GM18519 (cell line): ENCODE results near the gene ST7L.
"Not testable (repeated sequence)": the region's sequence is repeated elsewhere in the genome, so short reads cannot be mapped to it uniquely, and the experiment has no call there.

Source experiments
- ATAC-seq: cut with Tn5 transposase; IDR thresholded peaks from one replicate; pipeline ENCODE4 v1.9.1; 2021; ENCODE audit warnings: mild to moderate bottlenecking, moderate library complexity; ENCODE audit not compliant: unreplicated experiment, low FRiP score

Gene ST7L

GRCh38 chr1:112618721-112619517 lies at the start of gene ST7L:
Gene ST7L, minus strand, starts transcription at chr1:112619141. Its CDS starts 28 bp downstream, at chr1:112619113.
- ATAC-seq: no peak

GRCh38 chr1:112666946-112667345 lies 48.0 kb upstream of the ST7L start:
- ATAC-seq: no peak

DNA sequence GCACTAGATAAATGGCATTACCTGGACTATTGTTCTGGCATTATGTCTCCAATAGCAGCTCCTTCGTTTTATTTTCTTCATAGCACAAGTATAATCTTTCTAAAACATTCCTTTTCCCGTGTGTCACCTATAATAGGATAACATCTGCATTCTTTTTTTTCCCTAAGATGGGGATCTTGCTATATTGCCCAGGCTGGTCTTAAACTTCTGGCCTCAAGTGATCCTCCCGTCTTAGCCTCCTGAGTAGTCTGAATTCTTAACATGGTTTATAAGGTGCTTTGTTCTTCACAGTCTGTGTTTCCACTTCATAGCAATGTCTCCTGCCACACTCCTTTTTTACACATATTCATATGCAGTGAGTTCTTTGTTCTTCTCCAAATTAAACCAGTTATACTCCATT lies 46.9 kb upstream of the ST7L start:
- ATAC-seq: no peak

GRCh38 chr1:112651205-112651604 lies 32.3 kb upstream of the ST7L start:
- ATAC-seq: no peak

DNA sequence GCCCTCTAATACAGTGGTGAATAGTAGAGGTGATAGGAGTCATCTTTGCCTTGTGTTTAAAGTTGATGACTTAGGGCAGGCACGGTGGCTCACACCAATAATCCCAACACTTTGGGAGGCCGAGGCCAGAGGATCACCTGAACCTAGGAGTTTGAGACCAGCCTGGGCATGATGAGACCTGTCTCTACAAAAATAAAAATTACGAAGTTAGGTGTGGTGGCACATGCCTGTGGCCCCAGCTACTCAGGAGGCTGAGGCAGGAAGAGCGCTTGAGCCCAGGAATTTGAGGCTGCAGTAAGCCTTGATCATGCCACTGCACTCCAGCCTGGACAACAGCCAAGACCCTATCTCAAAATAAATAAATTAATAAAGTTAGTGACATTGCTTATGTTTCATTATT lies 27.3 kb upstream of the ST7L start:
- ATAC-seq: no peak

GRCh38 chr1:112643080-112643479 lies 24.1 kb upstream of the ST7L start:
- ATAC-seq: no peak

- not testable (repeated sequence) for ATAC-seq
Observed at GRCh38 chr1:112640437-112640836, 21.5 kb upstream of the ST7L start.

DNA sequence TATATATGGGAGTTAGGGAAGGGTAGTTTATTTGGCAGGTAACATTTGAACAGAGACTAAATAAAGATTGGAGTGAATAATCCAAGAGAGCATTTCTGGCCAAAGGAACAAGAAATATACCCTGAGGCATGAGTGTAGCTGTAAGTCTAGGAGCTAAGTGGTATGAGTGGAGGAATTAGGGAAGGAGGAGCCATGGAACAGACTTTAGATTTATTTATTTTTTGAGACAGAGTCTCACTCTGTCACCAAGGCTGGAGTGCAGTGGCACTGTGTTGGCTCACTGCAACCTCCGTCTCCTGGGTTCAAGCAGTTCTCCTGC lies 19.1 kb upstream of the ST7L start:
- no peak for ATAC-seq

DNA sequence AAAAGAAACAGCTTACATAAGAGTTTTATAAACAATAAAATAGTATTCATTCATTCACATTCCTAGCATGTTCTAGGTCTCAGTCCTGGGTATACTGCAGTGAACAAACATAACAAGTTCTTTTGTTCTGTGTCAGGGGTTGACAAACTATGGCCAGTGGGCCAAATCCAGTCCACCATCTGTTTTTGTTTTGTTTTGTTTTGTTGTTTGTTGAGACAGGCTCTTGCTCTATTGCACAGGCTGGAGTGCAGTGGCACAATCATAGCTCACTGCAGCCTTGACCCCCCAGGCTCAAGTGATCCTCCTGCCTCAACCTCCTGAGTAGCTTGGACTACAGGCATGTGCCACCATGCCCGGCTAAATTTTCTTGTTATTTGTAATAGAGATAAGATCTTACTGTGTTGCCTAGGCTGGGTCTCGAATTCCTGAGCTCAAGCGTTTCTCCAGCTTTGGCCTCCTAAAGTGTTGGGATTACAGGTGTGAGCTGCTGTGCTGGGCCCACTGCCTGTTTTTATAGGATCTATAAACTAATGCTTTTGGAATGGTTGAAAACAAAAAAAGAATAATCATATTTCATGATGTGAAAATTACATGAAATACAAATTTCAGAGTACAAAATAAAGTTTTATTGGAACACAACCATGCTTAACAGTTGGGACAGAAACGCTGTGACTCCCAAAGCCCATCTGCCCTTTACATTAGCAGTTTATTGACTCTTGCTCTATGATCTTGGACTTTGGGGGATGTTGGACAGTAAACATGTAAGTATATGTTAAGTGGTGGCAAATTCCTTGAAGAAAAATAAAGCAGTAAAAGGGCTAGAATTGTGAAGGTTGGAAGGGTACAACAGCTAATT lies 18.5 kb upstream of the ST7L start:
- no peak for ATAC-seq

DNA sequence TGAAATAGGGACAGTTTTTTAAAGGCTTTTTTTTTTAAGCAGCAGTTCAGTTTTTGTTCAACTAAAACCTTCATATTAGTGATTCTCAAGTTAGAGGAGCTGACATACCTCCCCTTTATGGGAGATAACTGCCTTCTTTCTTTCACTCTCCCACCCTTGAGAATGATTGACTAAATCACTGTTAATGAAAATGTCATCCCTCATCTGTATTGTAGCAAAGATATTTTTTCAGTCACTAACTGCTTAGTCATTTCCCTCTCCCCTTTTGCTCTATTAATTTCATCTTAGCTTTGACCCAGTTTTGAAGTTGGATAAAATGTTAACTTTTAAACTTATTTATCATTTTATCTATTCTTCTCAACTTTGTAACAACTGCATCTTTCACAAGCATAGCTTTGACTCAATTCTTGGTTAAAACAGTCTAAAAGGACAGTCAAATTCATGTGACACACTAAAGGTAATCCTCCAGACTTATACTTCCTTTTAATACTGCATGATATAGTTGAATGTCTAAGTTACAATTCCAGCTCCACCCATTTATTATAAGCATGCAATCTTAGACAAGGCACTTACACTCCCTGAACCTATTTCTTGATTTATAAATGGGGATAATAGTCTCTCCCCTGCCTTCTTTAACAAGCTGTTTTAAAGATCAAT lies 17.8 kb upstream of the ST7L start:
- no peak for ATAC-seq

- ATAC-seq: no peak
Observed at GRCh38 chr1:112636056-112636455, 17.1 kb upstream of the ST7L start.

DNA sequence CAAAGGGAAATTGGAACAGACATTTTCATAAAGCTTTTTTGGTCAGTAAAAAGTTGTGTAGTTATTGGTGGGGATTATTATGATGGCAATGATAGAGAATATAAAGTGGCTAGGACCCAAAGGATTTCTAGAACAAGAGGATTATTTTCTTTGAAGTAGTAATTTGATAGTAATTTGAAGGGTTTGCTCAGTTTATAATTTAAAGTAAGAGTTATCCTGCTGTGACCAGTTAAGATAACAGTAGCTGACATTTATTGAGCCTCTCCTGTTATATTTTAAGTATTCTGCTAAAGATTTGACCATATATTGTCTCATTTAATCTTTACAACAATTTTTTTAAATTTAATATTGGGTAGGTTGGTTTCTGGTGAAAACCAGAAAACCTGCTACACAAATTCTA lies 15.4 kb upstream of the ST7L start:
- ATAC-seq: no peak

- no peak for ATAC-seq
Observed at GRCh38 chr1:112633628-112634027, 14.7 kb upstream of the ST7L start.

DNA sequence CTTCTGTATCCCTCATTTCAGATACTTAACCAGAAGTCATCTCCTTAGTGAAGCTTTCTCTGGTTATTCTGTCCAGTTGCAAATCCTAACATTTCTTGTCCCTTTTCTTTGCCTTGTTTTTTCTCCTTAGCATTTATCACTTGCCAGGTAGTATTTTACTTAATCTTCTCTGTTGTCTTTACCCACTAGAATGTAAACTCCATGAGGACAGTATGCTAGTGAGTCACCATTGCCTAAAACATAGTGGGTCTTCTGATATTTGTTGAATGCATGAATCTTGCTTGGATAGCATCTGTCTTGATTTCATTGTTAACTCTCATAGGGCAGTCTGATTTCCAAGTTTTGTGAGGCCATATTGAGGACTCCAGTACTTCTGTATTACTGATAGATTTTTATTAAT lies 10.3 kb upstream of the ST7L start:
- ATAC-seq: no peak

DNA sequence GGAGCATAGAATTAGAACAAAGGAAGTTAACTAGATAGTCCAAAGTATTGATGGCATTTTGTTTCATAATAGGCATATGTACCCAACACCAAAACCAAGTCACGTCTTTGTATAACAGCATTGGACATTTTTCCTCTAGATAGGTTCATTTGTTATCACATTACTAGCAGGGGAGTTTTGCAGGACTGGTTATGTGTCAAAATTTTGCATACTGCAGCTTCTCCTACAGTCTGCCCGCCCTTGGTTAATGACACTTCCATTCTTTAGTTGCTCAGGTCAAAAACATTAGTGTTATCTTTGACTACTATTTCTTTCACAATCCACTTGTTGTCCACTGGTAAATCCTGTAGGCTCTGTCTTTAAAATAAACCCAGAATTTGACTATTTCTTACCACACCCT lies 9.6 kb upstream of the ST7L start:
- no peak for ATAC-seq

DNA sequence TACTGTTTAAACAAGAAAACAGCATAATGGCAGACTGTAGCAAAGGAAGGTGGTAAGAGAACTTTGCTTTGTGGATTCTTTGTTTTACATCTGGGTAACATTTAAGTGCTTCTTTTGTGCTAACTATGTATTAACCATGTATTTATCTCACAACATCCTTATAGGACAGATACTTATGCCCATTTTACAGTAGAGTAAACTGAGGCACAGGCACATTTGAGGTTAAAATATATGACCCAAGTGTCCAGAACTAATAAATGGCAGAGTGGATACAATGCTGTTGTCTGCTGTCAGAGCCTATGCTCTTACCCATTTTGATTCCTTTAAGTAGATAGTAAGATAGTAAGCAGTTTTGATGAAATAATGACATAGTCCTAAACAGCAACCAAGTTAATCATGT lies 7.9 kb upstream of the ST7L start:
- no peak for ATAC-seq

- no peak for ATAC-seq
Observed at GRCh38 chr1:112626193-112626592, 7.3 kb upstream of the ST7L start.

GRCh38 chr1:112625696-112626095 lies 6.8 kb upstream of the ST7L start:
- no peak for ATAC-seq

DNA sequence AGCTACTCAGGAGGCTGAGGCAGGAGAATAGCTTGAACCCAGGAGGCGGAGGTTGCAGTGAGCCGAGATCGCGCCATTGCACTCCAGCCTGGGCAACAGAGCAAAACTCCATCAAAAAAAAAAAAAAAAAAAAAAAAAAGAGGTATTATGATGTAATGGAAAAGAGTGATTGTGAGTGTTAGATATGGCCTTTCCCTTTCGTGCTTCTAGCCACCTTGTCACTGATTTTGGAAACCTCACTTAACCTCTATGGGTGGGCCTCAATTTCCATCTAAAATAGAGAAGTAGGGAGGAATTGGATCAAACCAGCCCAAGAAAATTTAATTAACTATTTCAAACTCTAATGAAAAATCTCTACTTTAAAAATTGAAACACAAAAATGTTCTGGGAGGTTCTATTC lies 5.6 kb upstream of the ST7L start:
- not testable (repeated sequence) for ATAC-seq

DNA sequence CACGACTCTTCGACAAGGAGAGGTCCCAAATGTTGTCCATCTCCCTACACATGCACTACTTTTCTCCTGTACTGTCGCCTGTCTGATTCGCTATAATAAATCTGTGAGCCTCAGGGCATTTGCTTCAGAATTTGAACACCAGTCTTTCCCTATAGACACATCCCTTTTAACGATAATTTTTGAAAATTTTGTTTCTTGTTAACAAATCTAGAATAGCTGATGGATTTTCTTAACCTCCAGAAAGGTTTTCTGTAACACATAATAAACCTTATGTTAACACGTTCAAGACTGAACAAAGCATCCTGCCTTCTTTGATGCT lies 1.4 kb upstream of the ST7L start:
- no peak for ATAC-seq

- ATAC-seq: peak; percentile 66
Observed at GRCh38 chr1:112619518-112620376, 806 bp upstream of the ST7L start, which contains the start of gene CAPZA1. Gene CAPZA1, plus strand, starts transcription at chr1:112619832. Its CDS starts 13 bp downstream, at chr1:112619845.
